K562 (cell line): ENCODE measurements around the gene USH2A. TPM values are rescaled to one million over a fixed set of nuclear protein-coding genes. Genes with fewer than 3 reads are reported as not detected.

Experiments used
- ATAC-seq: fragments of 200-7000 bp; cut with Tn5 transposase; 3 replicates; pipeline ENCODE4 v1.9.1; 2020; ENCODE audit warnings: moderate library complexity
- BruUV-seq: library from RNA; stranded (reverse); fragments of 400-500 nt; replicated peaks from 2 replicates; lab custom pipeline; 2021; lab: Mats Ljungman, UMichigan
- CTCF ChIA-PET: fragments of 300-600 bp; formaldehyde crosslinking; extraction: SDS; loops from one replicate; lab custom pipeline; 2021; ENCODE audit warnings: low intra/inter-chr PET ratio; lab: Yijun Ruan, JAX
- POLR2A ChIA-PET: fragments of 300-600, 350-650 bp; sonication (Branson Sonifier 250); formaldehyde crosslinking; extraction: SDS; loops from one replicate; lab custom pipeline; 2021; ENCODE audit warnings: antibody characterized with exemption, inconsistent platforms; lab: Yijun Ruan, JAX
- DNase-seq, 4 experiments: peaks; one replicate each; pipeline versions ENCODE4 v3.0.0 to v3.0.0-alpha.2; 2011 to 2018; ENCODE audit warnings: low spot score in 3 of 4, mixed read lengths in 3 of 4; ENCODE audit errors: extremely low read depth in 1 of 4
- FAIRE-seq: peaks from 2 replicates; lab custom pipeline; 2011; peaks lifted over from hg19 to GRCh38; lab: Jason Lieb, UNC
- H2AFZ ChIP-seq: 2 replicates; pipeline ENCODE4 v1.6.0; 2011; ENCODE audit warnings: low read depth, low read length, control low read depth, inconsistent platforms
- H3K27ac ChIP-seq: fragments of 200-600 bp; 3 replicates; pipeline ENCODE4 v1.8.0; 2011; ENCODE audit warnings: low read depth, mild to moderate bottlenecking, control low read depth, inconsistent platforms, low read length, moderate library complexity, mixed read lengths; ENCODE audit errors: extremely low read depth
- H3K27me3 ChIP-seq, 2 experiments: fragments of 300-600 bp in 1 of 2; 2 replicates in 1 of 2; 3 replicates in 1 of 2; pipeline versions ENCODE4 v1.6.0 to v1.8.0; 2011; ENCODE audit warnings: inconsistent platforms in 2 of 2, low read length in 2 of 2, mild to moderate bottlenecking in 1 of 2, mixed read lengths in 1 of 2, moderate library complexity in 1 of 2; ENCODE audit not compliant: control insufficient read depth in 2 of 2, insufficient read depth in 2 of 2
- H3K36me3 ChIP-seq: fragments of 300-600 bp; 3 replicates; pipeline ENCODE4 v1.8.0; 2011; ENCODE audit warnings: mild to moderate bottlenecking, low read length, inconsistent platforms; ENCODE audit not compliant: control insufficient read depth, insufficient read depth
- H3K4me1 ChIP-seq, 2 experiments: fragments of 200-600 bp in 1 of 2; replicated peaks in 1 of 2; 2 replicates in 1 of 2; 3 replicates in 1 of 2; pipeline versions ENCODE4 v1.5.1 to v1.8.0; 2011; ENCODE audit warnings: inconsistent platforms in 2 of 2, low read length in 2 of 2, mild to moderate bottlenecking in 1 of 2, mixed read lengths in 1 of 2, moderate library complexity in 1 of 2; ENCODE audit not compliant: control insufficient read depth in 2 of 2, insufficient read depth in 2 of 2
- H3K4me2 ChIP-seq: 2 replicates; pipeline ENCODE4 v1.6.1; 2011; ENCODE audit warnings: low read length, control low read depth, inconsistent platforms, mixed read lengths; ENCODE audit not compliant: insufficient read depth
- H3K4me3 ChIP-seq: fragments of 200-600 bp; sonication (generic), shearing (Covaris generic); 2 replicates; pipeline ENCODE4 v1.5.1; 2016; ENCODE audit warnings: control low read depth, inconsistent platforms
- H3K79me2 ChIP-seq: fragments of 200-600 bp; 3 replicates; pipeline ENCODE4 v1.8.0; 2011; ENCODE audit warnings: low read length, inconsistent platforms; ENCODE audit not compliant: control insufficient read depth, insufficient read depth
- H3K9ac ChIP-seq, 2 experiments: 2 replicates each; pipeline versions ENCODE4 v1.6.0 to v1.6.1; 2011; ENCODE audit warnings: low read depth in 2 of 2, low read length in 2 of 2, control low read depth in 1 of 2, inconsistent platforms in 1 of 2, mild to moderate bottlenecking in 1 of 2, mixed read lengths in 1 of 2; ENCODE audit not compliant: insufficient read depth in 1 of 2
- H3K9me1 ChIP-seq: one replicate; pipeline ENCODE4 v1.6.0; 2011; ENCODE audit warnings: inconsistent platforms, mild to moderate bottlenecking, low read length, moderate library complexity; ENCODE audit not compliant: control insufficient read depth, insufficient read depth
- H3K9me3 ChIP-seq: replicated peaks from 2 replicates; pipeline ENCODE4 v1.5.1; 2011; ENCODE audit warnings: low read depth, low read length, inconsistent platforms; ENCODE audit not compliant: control insufficient read depth, insufficient read depth
- H4K20me1 ChIP-seq: replicated peaks from 2 replicates; pipeline ENCODE4 v1.6.1; 2011; ENCODE audit warnings: low read length, inconsistent platforms, mixed read lengths; ENCODE audit not compliant: control insufficient read depth, insufficient read depth
- CXXC5 ChIP-seq: fragments of 250-450 bp; sonication (Bioruptor Pico); IDR thresholded peaks from 2 replicates; pipeline ENCODE4 v1.8.0; 2022; ENCODE audit warnings: inconsistent platforms, mild to moderate bottlenecking, moderate library complexity
- EGR1 ChIP-seq: fragments of 450-650 bp; conservative IDR thresholded peaks from 2 replicates; pipeline ENCODE4 v1.6.1; 2017; ENCODE audit warnings: mild to moderate bottlenecking
- FOSL1 ChIP-seq: fragments of 200-800 bp; sonication (Bioruptor generic); conservative IDR thresholded peaks from 2 replicates; pipeline ENCODE4 v1.6.1; 2016; ENCODE audit warnings: missing genetic modification characterization, missing compliant biosample characterization
- NR4A1 ChIP-seq, 2 experiments: fragments of 250-450 bp in 1 of 2; fragments of 450-650 bp in 1 of 2; sonication (Bioruptor Pico) in 1 of 2; IDR thresholded peaks; 2 replicates each; pipeline versions ENCODE4 v1.4.0 to v1.6.1; 2016 to 2020; ENCODE audit warnings: mild to moderate bottlenecking in 2 of 2, missing compliant biosample characterization in 1 of 2, missing genetic modification characterization in 1 of 2, moderate library complexity in 1 of 2
- NUFIP1 ChIP-seq: fragments of 450-650 bp; IDR thresholded peaks from 2 replicates; pipeline ENCODE4 v1.6.1; 2018; ENCODE audit not compliant: partially characterized antibody
- POLR2H ChIP-seq: IDR thresholded peaks from 2 replicates; pipeline ENCODE4 v1.6.1; 2016; ENCODE audit warnings: missing genetic modification characterization, low read depth, mild to moderate bottlenecking, control low read depth, missing compliant biosample characterization, moderate library complexity
- POLR3A ChIP-seq: IDR thresholded peaks from 2 replicates; pipeline ENCODE4 v1.6.1; 2011; ENCODE audit warnings: borderline replicate concordance, mild to moderate bottlenecking, moderate library complexity; ENCODE audit not compliant: insufficient read length, insufficient read depth; ENCODE audit errors: extremely low read depth
- SMAD3 ChIP-seq: fragments of 450-650 bp; formaldehyde crosslinking; conservative IDR thresholded peaks from 2 replicates; pipeline ENCODE4 v1.4.0; 2020; ENCODE audit warnings: mild to moderate bottlenecking
- SMARCC2 ChIP-seq: fragments of 450-650 bp; IDR thresholded peaks from 2 replicates; pipeline ENCODE4 v1.6.1; 2017; ENCODE audit warnings: antibody characterized with exemption, moderate library complexity, mild to moderate bottlenecking, low read depth
- SP1 ChIP-seq: sonication (generic); formaldehyde crosslinking; IDR thresholded peaks from 2 replicates; pipeline ENCODE4 v1.8.1; 2022; ENCODE audit warnings: mild to moderate bottlenecking, missing genetic modification reagents
- ZC3H8 ChIP-seq: fragments of 450-650 bp; IDR thresholded peaks from 2 replicates; pipeline ENCODE4 v1.6.1; 2017
- WGBS: fragments of 100-300 bp; shearing (Covaris generic); methylation state at CpG from one replicate; pipeline ENCODE4 v1.1.6; 2016; ENCODE audit warnings: low coverage, mixed read lengths; ENCODE audit not compliant: insufficient coverage; ENCODE audit errors: missing lambda C conversion rate; 5-methylcytosine and 5-hydroxymethylcytosine counted together
- in situ Hi-C: fragments of 300-500 bp; cut with MboI; formaldehyde crosslinking; loops from 4 replicates; pipeline ENCODE4 v1.15.0; 2018; ENCODE audit warnings: inconsistent platforms, mixed read lengths
- intact Hi-C: fragments of 100-400 bp; cut with micrococcal nuclease; formaldehyde crosslinking; loops from 2 replicates; pipeline ENCODE4 v1.14.2; 2022
- polyA plus RNA-seq, 8 experiments: library from polyadenylated mRNA; depleted of rRNA in 4 of 8; stranded (reverse) in 5 of 8; unstranded in 3 of 8; fragments of >200 nt; fragmentation: Nextera tagmentation in 2 of 8; fragmentation: Illumina TruSeq in 1 of 8; extraction: Ambion mirVana in 2 of 8; extraction: Trizol in 1 of 8; gene quantifications; 2 replicates each; pipeline versions ENCODE4 v1.2.1 to v1.2.3, GENCODE V29; 2011 to 2014; ENCODE audit warnings: inconsistent platforms in 1 of 8, missing spikeins in 1 of 8
- total RNA-seq, 7 experiments: library from RNA; depleted of rRNA in 6 of 7; stranded (reverse); fragments of >200 nt in 6 of 7; fragmentation: Illumina TruSeq in 2 of 7; extraction: Trizol in 2 of 7; gene quantifications; 2 replicates each; pipeline versions ENCODE4 v1.2.1 to v1.2.3, GENCODE V29; 2011 to 2021; ENCODE audit warnings: low replicate concordance in 1 of 7
- TF ChIP-seq, protein P1 (sequence below): fragments of 450-650 bp; IDR thresholded peaks from 2 replicates; pipeline ENCODE4 v1.7.0; 2016; ENCODE audit warnings: borderline replicate concordance
- TF ChIP-seq, protein P2 (sequence below): fragments of 450-650 bp; IDR thresholded peaks from 2 replicates; pipeline ENCODE4 v1.6.1; 2016; ENCODE audit warnings: mild to moderate bottlenecking
- TF ChIP-seq, protein P3 (sequence below): fragments of 450-650 bp; formaldehyde crosslinking; IDR thresholded peaks from 2 replicates; pipeline ENCODE4 v1.4.0; 2022; ENCODE audit warnings: missing genetic modification characterization

The USH2A gene
- total and polyA plus RNA-seq, 9 of the 15 experiments (the other 6 are each of a cell fraction or from before 2014, with no cell fraction given): under 0.01 TPM; not detected in 7

DNA sequence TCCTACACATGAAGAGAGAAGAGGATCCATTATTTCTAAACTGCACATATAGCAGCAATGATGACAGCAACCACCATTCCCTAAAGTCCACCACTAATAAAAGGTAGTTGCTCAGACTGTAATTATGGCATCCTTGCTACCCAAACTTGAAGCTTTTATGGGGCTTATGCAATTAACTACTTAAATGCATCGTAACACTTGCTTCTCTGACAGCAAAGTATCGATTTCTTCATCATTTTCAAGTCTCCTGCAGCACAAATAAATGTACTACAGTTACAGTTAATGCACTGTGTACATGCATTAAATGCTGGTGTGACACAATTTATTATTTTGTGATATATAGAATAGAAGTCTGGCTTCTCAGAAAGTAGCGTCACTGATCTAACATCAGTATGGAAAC is 241.7 kb downstream of the USH2A start:
- ATAC-seq (no peak), DNase-seq (no peak), FAIRE-seq (no peak)
- Histone ChIP-seq H3K27me3 (no peaks in the 10 kb centered on the region), H2AFZ (no peak overlapping the region), H4K20me1 (no peaks in the 10 kb centered on the region), H3K27ac (no peak overlapping the region), H3K36me3 (no peaks in the 10 kb centered on the region), H3K4me2 (no peak overlapping the region), H3K4me1 (no peaks in the 10 kb centered on the region), H3K9me3 (no peaks in the 10 kb centered on the region; the same call in 1 of the 2 replicates), H3K9me1 (no peaks in the 10 kb centered on the region), H3K4me3 (no peak overlapping the region), H3K79me2 (no peaks in the 10 kb centered on the region), H3K9ac (no peak overlapping the region)
- no peak for TF ChIP-seq NUFIP1
- TF ChIP-seq, protein P1, sequence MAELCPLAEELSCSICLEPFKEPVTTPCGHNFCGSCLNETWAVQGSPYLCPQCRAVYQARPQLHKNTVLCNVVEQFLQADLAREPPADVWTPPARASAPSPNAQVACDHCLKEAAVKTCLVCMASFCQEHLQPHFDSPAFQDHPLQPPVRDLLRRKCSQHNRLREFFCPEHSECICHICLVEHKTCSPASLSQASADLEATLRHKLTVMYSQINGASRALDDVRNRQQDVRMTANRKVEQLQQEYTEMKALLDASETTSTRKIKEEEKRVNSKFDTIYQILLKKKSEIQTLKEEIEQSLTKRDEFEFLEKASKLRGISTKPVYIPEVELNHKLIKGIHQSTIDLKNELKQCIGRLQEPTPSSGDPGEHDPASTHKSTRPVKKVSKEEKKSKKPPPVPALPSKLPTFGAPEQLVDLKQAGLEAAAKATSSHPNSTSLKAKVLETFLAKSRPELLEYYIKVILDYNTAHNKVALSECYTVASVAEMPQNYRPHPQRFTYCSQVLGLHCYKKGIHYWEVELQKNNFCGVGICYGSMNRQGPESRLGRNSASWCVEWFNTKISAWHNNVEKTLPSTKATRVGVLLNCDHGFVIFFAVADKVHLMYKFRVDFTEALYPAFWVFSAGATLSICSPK: no peak
- TF ChIP-seq, protein P2, sequence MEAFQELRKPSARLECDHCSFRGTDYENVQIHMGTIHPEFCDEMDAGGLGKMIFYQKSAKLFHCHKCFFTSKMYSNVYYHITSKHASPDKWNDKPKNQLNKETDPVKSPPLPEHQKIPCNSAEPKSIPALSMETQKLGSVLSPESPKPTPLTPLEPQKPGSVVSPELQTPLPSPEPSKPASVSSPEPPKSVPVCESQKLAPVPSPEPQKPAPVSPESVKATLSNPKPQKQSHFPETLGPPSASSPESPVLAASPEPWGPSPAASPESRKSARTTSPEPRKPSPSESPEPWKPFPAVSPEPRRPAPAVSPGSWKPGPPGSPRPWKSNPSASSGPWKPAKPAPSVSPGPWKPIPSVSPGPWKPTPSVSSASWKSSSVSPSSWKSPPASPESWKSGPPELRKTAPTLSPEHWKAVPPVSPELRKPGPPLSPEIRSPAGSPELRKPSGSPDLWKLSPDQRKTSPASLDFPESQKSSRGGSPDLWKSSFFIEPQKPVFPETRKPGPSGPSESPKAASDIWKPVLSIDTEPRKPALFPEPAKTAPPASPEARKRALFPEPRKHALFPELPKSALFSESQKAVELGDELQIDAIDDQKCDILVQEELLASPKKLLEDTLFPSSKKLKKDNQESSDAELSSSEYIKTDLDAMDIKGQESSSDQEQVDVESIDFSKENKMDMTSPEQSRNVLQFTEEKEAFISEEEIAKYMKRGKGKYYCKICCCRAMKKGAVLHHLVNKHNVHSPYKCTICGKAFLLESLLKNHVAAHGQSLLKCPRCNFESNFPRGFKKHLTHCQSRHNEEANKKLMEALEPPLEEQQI: no peak
- TF ChIP-seq FOSL1 (tag): no peak
- TF ChIP-seq EGR1: no peak
- TF ChIP-seq SMARCC2: no peak
- no peak for TF ChIP-seq POLR3A
- TF ChIP-seq SP1 (CRISPR knock-in tag): no peak
- TF ChIP-seq SMAD3 (CRISPR knock-in tag): no peak
- TF ChIP-seq, protein P3, sequence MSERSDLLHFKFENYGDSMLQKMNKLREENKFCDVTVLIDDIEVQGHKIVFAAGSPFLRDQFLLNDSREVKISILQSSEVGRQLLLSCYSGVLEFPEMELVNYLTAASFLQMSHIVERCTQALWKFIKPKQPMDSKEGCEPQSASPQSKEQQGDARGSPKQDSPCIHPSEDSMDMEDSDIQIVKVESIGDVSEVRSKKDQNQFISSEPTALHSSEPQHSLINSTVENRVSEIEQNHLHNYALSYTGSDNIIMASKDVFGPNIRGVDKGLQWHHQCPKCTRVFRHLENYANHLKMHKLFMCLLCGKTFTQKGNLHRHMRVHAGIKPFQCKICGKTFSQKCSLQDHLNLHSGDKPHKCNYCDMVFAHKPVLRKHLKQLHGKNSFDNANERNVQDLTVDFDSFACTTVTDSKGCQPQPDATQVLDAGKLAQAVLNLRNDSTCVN (CRISPR knock-in tag): no peak
- TF ChIP-seq CXXC5 (CRISPR knock-in tag): no peak
- no peak for TF ChIP-seq ZC3H8
- TF ChIP-seq POLR2H (tag): no peak
- no peak for TF ChIP-seq NR4A1 (CRISPR knock-in tag; IDR thresholded peaks at IDR 0.05)
- no peak for TF ChIP-seq NR4A1 (tag; IDR thresholded peaks at IDR 0.05)
- ChIA-PET POLR2A (no interaction called here), CTCF (no interaction called here)
- intact Hi-C loops: no loop called here
- 4% methylated on average over 3 of the region's 3 CpGs for WGBS
- in situ Hi-C loops: no loop called here
- no TSS peak for BruUV-seq
